Mesendoderm (in vitro differentiated cells): ENCODE data around the gene RMDN3. TPM values are rescaled to one million over a fixed set of nuclear protein-coding genes. Genes with fewer than 3 reads are reported as not detected.
A peak's percentile ranks its signal among the peaks of the same experiment; 100 is the strongest.

Source experiments
- DNase-seq: peaks from one replicate; pipeline ENCODE4 v3.0.0; 2013
- H2AK5ac ChIP-seq: 2 replicates; pipeline ENCODE4 v1.6.1; 2013; ENCODE audit warnings: low read length, inconsistent platforms
- H2BK120ac ChIP-seq: 2 replicates; pipeline ENCODE4 v1.6.1; 2013; ENCODE audit warnings: low read depth, mild to moderate bottlenecking, low read length, moderate library complexity, mixed read lengths
- H2BK15ac ChIP-seq: replicated peaks from 2 replicates; pipeline ENCODE4 v1.6.1; 2013; ENCODE audit warnings: low read depth, mild to moderate bottlenecking, moderate library complexity
- H2BK5ac ChIP-seq: 2 replicates; pipeline ENCODE4 v1.6.1; 2013; ENCODE audit warnings: low read length, inconsistent platforms
- H3K18ac ChIP-seq: 2 replicates; pipeline ENCODE4 v1.6.1; 2013; ENCODE audit warnings: mild to moderate bottlenecking, low read length, mixed read lengths
- H3K23ac ChIP-seq: one replicate; pipeline ENCODE4 v1.6.1; 2013; ENCODE audit warnings: low read length
- H3K27ac ChIP-seq: 2 replicates; pipeline ENCODE4 v1.5.1; 2013; ENCODE audit warnings: low read depth, mild to moderate bottlenecking, inconsistent platforms, low read length, moderate library complexity
- H3K27me3 ChIP-seq: 2 replicates; pipeline ENCODE4 v1.6.1; 2013; ENCODE audit warnings: low read length, control low read depth, mild to moderate bottlenecking, inconsistent platforms; ENCODE audit not compliant: insufficient read depth, poor library complexity
- H3K36me3 ChIP-seq: 2 replicates; pipeline ENCODE4 v1.6.1; 2013; ENCODE audit warnings: low read length, inconsistent platforms; ENCODE audit not compliant: control insufficient read depth, insufficient read depth
- H3K4ac ChIP-seq: one replicate; pipeline ENCODE4 v1.6.1; 2013; ENCODE audit warnings: low read depth, mild to moderate bottlenecking, low read length, moderate library complexity
- H3K4me1 ChIP-seq: 2 replicates; pipeline ENCODE4 v1.6.1; 2013; ENCODE audit warnings: low read depth, low read length, inconsistent platforms; ENCODE audit not compliant: control insufficient read depth
- H3K4me2 ChIP-seq: 2 replicates; pipeline ENCODE4 v1.6.1; 2013; ENCODE audit warnings: low read length
- H3K4me3 ChIP-seq: 2 replicates; pipeline ENCODE4 v1.5.1; 2013; ENCODE audit warnings: mild to moderate bottlenecking, low read length
- H3K56ac ChIP-seq: one replicate; pipeline ENCODE4 v1.6.1; 2013; ENCODE audit warnings: low read length
- H3K79me1 ChIP-seq: 2 replicates; pipeline ENCODE4 v1.6.1; 2013; ENCODE audit warnings: low read length, inconsistent platforms
- H3K79me2 ChIP-seq: 2 replicates; pipeline ENCODE4 v1.6.1; 2013; ENCODE audit warnings: mild to moderate bottlenecking, low read length; ENCODE audit not compliant: control insufficient read depth, insufficient read depth
- H3K9ac ChIP-seq: 2 replicates; pipeline ENCODE4 v1.6.1; 2013; ENCODE audit warnings: low read length, inconsistent platforms
- H4K5ac ChIP-seq: one replicate; pipeline ENCODE4 v1.6.1; 2013; ENCODE audit warnings: low read length
- H4K8ac ChIP-seq: one replicate; pipeline ENCODE4 v1.6.1; 2013; ENCODE audit warnings: low read depth, mild to moderate bottlenecking, control low read depth, low read length, moderate library complexity
- WGBS: extraction: QIAGEN DNeasy Blood & Tissue Kit; methylation state at CpG from one replicate; pipeline ENCODE4 v1.1.7; 2013; ENCODE audit warnings: low lambda C conversion rate, missing lambda C conversion rate; ENCODE audit not compliant: insufficient coverage; ENCODE audit errors: extremely low coverage; 5-methylcytosine and 5-hydroxymethylcytosine counted together
- polyA plus RNA-seq, 2 experiments: library from polyadenylated mRNA; stranded (reverse); fragments of 200-250 nt; gene quantifications; one replicate each; pipeline ENCODE4 v1.2.3, GENCODE V29; 2013

Gene RMDN3
- polyA plus RNA-seq (2013, experiment 1 of 2) = 15.9 TPM
- polyA plus RNA-seq (2013, experiment 2 of 2) = 15.9 TPM

DNA sequence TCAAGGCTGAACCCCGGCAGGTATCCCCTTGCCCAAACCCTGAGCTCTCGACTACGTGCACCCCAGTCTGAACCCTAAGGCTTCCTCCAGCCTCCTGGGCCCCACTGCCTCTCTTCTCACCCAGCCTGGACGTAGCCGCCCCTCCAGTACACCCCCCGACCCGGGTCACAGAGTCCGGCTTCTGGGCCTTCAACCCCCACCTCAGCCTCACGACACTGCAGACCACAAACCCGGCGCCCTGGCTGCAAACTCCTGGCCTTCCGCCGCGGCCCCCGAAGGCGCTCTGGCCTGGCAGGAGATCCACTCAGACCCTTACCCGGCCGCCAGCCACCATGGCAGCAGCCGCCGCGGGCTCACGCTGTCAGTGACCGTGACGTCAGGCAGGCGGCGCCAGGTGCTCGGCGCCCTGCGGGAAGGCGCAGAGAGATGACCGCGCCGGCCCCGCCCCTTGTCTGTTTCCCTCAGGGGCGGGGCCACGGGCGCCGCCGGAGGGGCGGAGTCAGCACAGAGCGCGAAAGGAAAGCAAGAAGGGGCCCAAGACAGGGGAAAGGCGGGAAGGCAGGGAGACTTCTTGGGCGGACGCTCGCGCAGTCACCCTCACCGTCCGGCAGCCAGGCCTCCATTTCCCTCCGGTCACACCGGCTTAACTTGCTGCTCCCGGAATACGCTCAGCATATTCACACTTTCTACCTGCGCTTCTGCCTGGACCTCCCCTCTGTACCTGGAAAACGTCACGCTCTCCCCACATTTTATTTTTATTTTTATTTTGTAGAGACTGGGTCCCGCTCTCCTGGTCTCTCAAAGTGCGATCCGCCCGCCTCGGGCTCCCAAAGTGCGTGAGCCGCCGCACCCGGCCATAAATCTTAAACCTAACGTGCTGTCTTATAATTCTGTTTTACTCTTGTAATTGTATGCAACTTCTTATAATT lies at the start of gene RMDN3:
TSS of gene RMDN3 (minus strand) at position 372 of the 929 bp plus-strand sequence. CDS start 471 bp downstream, outside the sequence.
- H2BK15ac ChIP-seq = no peak within 1 kb of the TSS
- H2BK5ac ChIP-seq = peak within 1 kb of the TSS; percentile 95
- no peaks in the 10 kb centered on the region for H3K36me3 ChIP-seq
- H3K79me1 ChIP-seq = peaks cover 9% of the 10 kb centered on the region
- no peak within 1 kb of the TSS for H3K4ac ChIP-seq
- no peak within 1 kb of the TSS for H2AK5ac ChIP-seq
- no peak within 1 kb of the TSS for H4K8ac ChIP-seq
- H3K56ac ChIP-seq = peak within 1 kb of the TSS; percentile 99
- peak; percentile 97 for DNase-seq
- no peak within 1 kb of the TSS for H2BK120ac ChIP-seq
- peak within 1 kb of the TSS; percentile 81 for H3K27ac ChIP-seq
- no peaks in the 10 kb centered on the region for H3K4me1 ChIP-seq
- peak within 1 kb of the TSS; percentile 87 for H4K5ac ChIP-seq
- H3K9ac ChIP-seq = peak within 1 kb of the TSS; percentile 98
- peak within 1 kb of the TSS; percentile 62 for H3K18ac ChIP-seq
- peaks cover 4% of the 10 kb centered on the region for H3K79me2 ChIP-seq
- H3K23ac ChIP-seq = peak within 1 kb of the TSS; percentile 92
- H3K4me3 ChIP-seq = peak within 1 kb of the TSS; percentile 95
- no CpG with 5 or more reads among the region's 66 CpGs for WGBS
- no peaks in the 10 kb centered on the region for H3K27me3 ChIP-seq
- H3K4me2 ChIP-seq = peak within 1 kb of the TSS; percentile 84

GRCh38 chr15:40803688-40804087 lies 48.6 kb upstream of the RMDN3 start:
- Histone ChIP-seq H4K5ac (no peak overlapping the region), H2AK5ac (no peak overlapping the region), H3K23ac (no peak overlapping the region), H3K27ac (no peak overlapping the region), H3K36me3 (no peaks in the 10 kb centered on the region), H3K79me1 (no peaks in the 10 kb centered on the region), H3K56ac (no peak overlapping the region), H3K27me3 (no peaks in the 10 kb centered on the region), H3K18ac (no peak overlapping the region), H3K4me3 (no peak overlapping the region), H3K4ac (no peak overlapping the region), H2BK5ac (no peak overlapping the region), H3K9ac (no peak overlapping the region), H2BK120ac (no peak overlapping the region), H3K79me2 (no peaks in the 10 kb centered on the region), H2BK15ac (no peak overlapping the region), H3K4me2 (no peak overlapping the region), H4K8ac (no peak overlapping the region), H3K4me1 (peaks cover 3% of the 10 kb centered on the region)
- no CpG with 5 or more reads among the region's 1 CpG for WGBS
- DNase-seq = no peak

DNA sequence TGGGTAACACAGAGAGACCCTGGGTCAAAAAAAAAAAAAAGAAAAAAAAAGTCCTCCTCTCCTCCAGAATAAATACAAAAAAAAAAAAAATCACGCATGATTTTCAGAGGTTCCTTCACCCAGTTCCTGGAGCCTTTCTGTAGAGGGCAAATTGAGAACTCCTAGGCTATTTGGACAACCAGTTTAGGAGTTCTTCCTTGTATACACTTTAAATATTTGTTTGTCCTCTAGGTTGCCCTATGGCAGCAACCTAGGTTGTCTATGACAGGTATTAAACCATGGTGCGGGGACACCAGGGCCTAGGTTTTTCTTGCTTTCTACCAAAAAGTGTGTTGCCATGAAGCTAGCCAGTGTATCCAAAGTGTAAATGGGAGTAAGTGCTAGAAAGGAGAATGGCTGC lies 48.0 kb upstream of the RMDN3 start:
- H3K36me3 ChIP-seq = no peaks in the 10 kb centered on the region
- no peak overlapping the region for H3K4ac ChIP-seq
- no peaks in the 10 kb centered on the region for H3K79me1 ChIP-seq
- H3K18ac ChIP-seq = no peak overlapping the region
- no peak overlapping the region for H3K27ac ChIP-seq
- H3K56ac ChIP-seq = no peak overlapping the region
- no peak overlapping the region for H2BK15ac ChIP-seq
- H3K27me3 ChIP-seq = no peaks in the 10 kb centered on the region
- no peak for DNase-seq
- H4K5ac ChIP-seq = no peak overlapping the region
- H3K4me3 ChIP-seq = no peak overlapping the region
- no peak overlapping the region for H4K8ac ChIP-seq
- H3K4me1 ChIP-seq = peaks cover 4% of the 10 kb centered on the region
- no peak overlapping the region for H3K9ac ChIP-seq
- H3K4me2 ChIP-seq = no peak overlapping the region
- H2AK5ac ChIP-seq = no peak overlapping the region
- no CpG with 5 or more reads among the region's 2 CpGs for WGBS
- H3K23ac ChIP-seq = no peak overlapping the region
- H3K79me2 ChIP-seq = no peaks in the 10 kb centered on the region
- no peak overlapping the region for H2BK120ac ChIP-seq
- no peak overlapping the region for H2BK5ac ChIP-seq

DNA sequence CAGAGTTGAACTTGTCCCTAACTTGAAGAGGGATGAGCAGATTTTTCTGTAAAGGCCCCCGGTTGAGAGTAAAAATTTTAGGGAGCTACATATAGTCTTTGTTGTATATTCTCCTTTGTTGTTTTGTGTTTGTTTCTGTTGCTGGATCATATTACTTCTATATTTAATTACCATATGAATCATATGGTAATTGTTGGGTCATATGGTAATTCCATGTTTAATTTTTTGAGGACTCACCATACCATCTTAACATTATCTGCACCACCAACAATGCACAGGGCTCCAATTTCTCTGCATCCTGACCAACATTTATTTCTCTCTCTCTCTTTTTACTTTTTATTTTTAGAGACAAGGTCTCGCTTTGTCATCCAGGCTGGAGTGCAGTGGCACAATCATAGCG lies 44.5 kb upstream of the RMDN3 start:
- H3K4ac ChIP-seq = no peak overlapping the region
- no peaks in the 10 kb centered on the region for H3K36me3 ChIP-seq
- no peaks in the 10 kb centered on the region for H3K79me1 ChIP-seq
- H3K18ac ChIP-seq = no peak overlapping the region
- H3K27me3 ChIP-seq = no peaks in the 10 kb centered on the region
- no peak overlapping the region for H3K56ac ChIP-seq
- H2BK15ac ChIP-seq = no peak overlapping the region
- H3K4me1 ChIP-seq = peaks cover 4% of the 10 kb centered on the region
- no peak overlapping the region for H3K4me3 ChIP-seq
- no peak overlapping the region for H3K4me2 ChIP-seq
- H3K27ac ChIP-seq = no peak overlapping the region
- DNase-seq = no peak
- no peak overlapping the region for H2AK5ac ChIP-seq
- H2BK5ac ChIP-seq = no peak overlapping the region
- WGBS = no CpG with 5 or more reads among the region's 3 CpGs
- H4K5ac ChIP-seq = no peak overlapping the region
- no peak overlapping the region for H3K23ac ChIP-seq
- H2BK120ac ChIP-seq = no peak overlapping the region
- no peak overlapping the region for H4K8ac ChIP-seq
- H3K9ac ChIP-seq = no peak overlapping the region
- no peaks in the 10 kb centered on the region for H3K79me2 ChIP-seq

GRCh38 chr15:40796512-40796911 lies 41.5 kb upstream of the RMDN3 start:
- Histone ChIP-seq H4K5ac (no peak overlapping the region), H3K79me2 (peaks cover 2% of the 10 kb centered on the region), H3K27ac (no peak overlapping the region), H3K9ac (no peak overlapping the region), H2BK120ac (no peak overlapping the region), H2AK5ac (no peak overlapping the region), H3K4me2 (no peak overlapping the region), H3K56ac (no peak overlapping the region), H3K23ac (no peak overlapping the region), H2BK5ac (no peak overlapping the region), H3K4me3 (no peak overlapping the region), H3K4ac (no peak overlapping the region), H4K8ac (no peak overlapping the region), H3K18ac (no peak overlapping the region), H2BK15ac (no peak overlapping the region), H3K4me1 (peaks cover 4% of the 10 kb centered on the region), H3K36me3 (no peaks in the 10 kb centered on the region), H3K27me3 (no peaks in the 10 kb centered on the region), H3K79me1 (peaks cover 5% of the 10 kb centered on the region)
- no peak for DNase-seq
- WGBS = no CpG with 5 or more reads among the region's 5 CpGs
